Measurements from ENCODE around the gene MAD1L1. TPM values are rescaled to one million over a fixed set of nuclear protein-coding genes. Genes with fewer than 3 reads are reported as not detected.

The MAD1L1 gene
- polyA plus RNA-seq, 6 donors from 2014 or later, result 109 to 209 (median 158) TPM

- Mint-ChIP-seq H3K4me3 (no peak overlapping the region), H3K4me1 (peaks cover 19 to 41% (median 34%) of the 10 kb centered on the region in 3 donors)
Measured at GRCh38 chr7:2049782-2050510, 182.8 kb downstream of the MAD1L1 start.

DNA sequence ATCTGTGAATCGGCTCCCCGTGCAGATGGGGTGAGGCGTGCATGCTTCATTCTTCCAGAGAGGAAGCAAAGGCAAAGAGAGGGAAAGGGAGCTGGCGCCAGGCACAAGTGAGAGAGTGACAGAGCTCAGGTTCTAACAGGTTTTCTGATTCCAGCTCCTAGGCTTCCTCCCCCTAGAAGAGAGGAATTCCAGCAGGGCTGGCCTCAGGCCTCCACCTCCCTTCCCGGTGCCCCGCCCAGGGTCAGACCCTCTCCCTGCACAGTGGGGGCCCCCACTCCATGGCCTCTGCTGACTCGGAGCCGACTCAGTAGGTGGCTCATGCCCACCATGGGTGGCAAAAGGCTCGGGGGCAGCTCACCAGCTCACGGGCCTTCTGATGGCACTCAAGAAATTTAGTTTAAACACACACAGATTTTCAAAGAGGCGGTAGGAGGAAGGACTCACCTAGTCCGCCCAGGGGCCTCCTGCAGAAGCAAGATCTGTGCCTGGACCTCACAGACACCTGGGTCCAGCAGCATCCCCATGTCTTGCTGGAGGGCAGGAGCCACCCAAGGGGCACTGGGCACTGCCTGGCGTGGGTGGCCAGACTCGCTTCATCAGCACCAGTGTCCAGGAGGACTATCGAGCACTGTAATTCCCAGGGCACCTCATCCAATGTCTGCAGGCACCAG, 183.5 kb downstream of the MAD1L1 start:
- H3K27ac Mint-ChIP-seq, result peak overlapping the region in 2 of 6 donors; percentile 65 to 67
- H3K4me3 Mint-ChIP-seq, result no peak overlapping the region
- H3K27me3 Mint-ChIP-seq, result no peaks in the 10 kb centered on the region
- peaks cover 19 to 38% (median 34%) of the 10 kb centered on the region in 3 donors for H3K4me1 Mint-ChIP-seq
- ATAC-seq (ENCODE audit: low read depth in 2 of 2) (no peak), DNase-seq (no peak)
- H3K36me3 Mint-ChIP-seq, result no peaks in the 10 kb centered on the region
- H3K9me3 Mint-ChIP-seq, result no peaks in the 10 kb centered on the region

More at GRCh38 chr7:2049782-2050510, 182.8 kb downstream of the MAD1L1 start:
- Mint-ChIP-seq H3K27ac (peak overlapping the region in 2 of 6 donors; percentile 57 to 65), H3K9me3 (no peaks in the 10 kb centered on the region), H3K36me3 (no peaks in the 10 kb centered on the region), H3K27me3 (no peaks in the 10 kb centered on the region)
- ATAC-seq (ENCODE audit: low read depth in 2 of 2) (no peak), DNase-seq (no peak)

DNA sequence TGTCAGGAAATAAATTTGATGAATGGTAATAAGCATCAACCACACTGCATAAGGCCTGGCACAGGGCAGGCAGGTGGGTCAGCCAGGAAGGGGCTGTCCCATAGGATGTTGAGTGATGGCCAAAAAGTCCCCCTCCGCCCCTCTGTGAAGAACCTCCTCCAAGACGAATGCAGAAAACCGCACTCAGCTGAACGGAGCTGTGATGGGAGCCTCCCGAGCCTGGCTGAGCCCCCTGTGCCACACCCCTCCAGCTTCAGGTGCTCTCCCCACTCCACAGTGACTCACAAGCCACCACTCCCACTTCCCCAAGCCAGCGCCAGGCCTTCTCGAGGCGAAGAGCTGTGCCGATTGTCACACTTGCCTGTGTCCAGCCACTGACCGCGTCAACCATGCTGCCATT, 184.2 kb downstream of the MAD1L1 start:
- Mint-ChIP-seq H3K27ac (peak overlapping the region in 2 of 6 donors; percentile 70 to 76), H3K4me3 (peak overlapping the region in 1 of 8 donors; percentile 15), H3K27me3 (no peaks in the 10 kb centered on the region), H3K9me3 (no peaks in the 10 kb centered on the region), H3K36me3 (no peaks in the 10 kb centered on the region), H3K4me1 (peaks cover 19 to 38% (median 34%) of the 10 kb centered on the region in 3 donors)
- DNase-seq, result no peak
- no peak for ATAC-seq (ENCODE audit: low read depth in 2 of 2)

- ATAC-seq (ENCODE audit: low read depth in 2 of 2) (no peak), DNase-seq (no peak)
- H3K27ac Mint-ChIP-seq, result peak overlapping the region in 1 of 6 donors; percentile 87
- peaks cover 22 to 38% (median 34%) of the 10 kb centered on the region in 3 donors for H3K4me1 Mint-ChIP-seq
- H3K4me3 Mint-ChIP-seq, result no peak overlapping the region
- H3K36me3 Mint-ChIP-seq, result peaks cover 0 to 5% of the 10 kb centered on the region in 2 donors
- no peaks in the 10 kb centered on the region for H3K9me3 Mint-ChIP-seq
- no peaks in the 10 kb centered on the region for H3K27me3 Mint-ChIP-seq
Measured at GRCh38 chr7:2048006-2048405, 184.7 kb downstream of the MAD1L1 start.

DNA sequence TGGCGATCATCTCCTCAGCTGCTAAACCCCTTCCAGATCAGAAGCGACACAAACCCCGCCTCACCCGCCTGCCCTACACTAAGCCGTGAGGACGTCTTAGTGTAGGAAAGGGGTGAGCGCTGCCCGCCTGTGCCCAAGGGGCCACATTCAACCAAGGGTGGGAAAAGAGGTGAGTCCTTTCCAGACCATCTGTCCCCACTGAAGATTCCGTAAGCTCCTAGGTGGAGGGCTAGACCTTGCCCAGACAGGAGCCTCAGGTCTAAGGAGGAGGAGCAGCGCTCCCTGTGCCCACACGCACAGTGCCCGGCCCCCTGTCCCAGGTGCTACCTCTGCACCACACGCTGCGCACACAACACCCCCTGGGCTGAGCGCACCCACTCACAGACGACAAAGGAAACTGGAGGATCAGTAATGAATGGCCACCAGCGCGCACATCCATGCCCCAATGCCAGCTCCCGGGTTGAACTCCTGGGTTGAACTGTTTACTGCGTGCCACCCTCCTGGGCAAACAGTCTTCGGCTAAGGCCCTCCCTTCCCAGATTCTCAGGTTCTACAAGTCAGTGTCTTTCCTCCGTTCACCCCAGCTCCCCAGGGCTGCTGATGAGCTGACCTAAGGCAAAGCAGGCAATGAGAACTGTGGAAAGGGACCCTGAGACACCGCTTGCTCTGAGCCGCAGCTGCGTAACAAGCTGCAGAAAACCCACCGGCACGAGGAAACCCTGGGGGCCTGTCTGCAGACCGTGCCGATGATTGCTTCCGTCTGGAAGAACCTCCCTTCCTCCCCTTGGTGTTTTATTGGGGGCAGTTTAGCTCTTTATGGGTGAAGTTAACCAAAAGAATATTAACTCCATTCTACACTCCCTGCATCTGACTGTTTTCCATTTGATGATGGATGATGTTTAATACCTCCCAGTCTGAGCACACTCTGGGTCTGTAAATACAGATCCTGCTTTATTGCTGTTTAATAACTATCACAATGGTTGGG, 185.9 kb downstream of the MAD1L1 start:
- Mint-ChIP-seq H3K36me3 (peaks cover 0 to 7% of the 10 kb centered on the region in 2 donors), H3K4me1 (peaks cover 27 to 41% (median 40%) of the 10 kb centered on the region in 3 donors), H3K27ac (peak overlapping the region in 3 of 6 donors; percentile 54 to 82 (median 74))

DNA sequence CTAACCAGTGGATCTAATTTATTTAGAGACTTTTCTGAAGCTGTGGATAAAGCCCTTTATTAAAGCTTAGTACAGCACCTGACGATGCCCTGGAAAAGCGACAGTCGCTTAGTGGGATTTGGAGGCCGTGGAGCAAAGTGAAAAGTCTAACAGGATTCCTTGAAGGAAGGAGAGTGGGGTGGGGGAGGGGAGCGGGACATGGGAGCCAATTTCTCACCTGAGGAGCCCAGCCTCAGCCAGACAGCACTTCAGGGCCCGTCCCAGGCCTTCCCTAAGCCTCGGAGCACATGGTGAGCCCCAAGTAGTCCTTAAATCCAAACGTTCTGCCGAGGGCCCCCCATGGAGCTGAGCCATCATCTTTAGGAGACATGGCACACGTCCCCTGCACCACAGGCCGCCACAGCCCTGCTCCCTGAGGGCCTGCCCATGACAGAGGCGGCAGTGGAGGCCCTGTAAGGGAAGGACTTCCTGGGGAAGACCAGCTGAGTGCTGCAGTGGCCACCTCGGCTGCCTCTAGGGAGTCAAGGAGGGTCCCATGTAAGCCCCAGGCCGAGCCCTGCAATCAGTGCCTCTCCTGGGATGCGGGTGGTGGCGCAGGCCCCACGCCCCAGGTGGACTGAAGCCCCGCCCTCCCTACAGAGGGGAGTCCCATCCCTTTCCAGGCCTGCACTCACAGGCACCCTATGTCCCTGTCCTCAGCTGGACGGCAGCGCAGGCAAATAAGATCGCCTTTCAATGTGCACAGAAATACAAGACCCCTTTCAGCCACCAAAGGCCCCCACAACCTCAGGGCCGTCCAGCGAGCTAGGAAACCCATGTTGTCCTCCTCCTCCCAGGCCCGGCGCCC, 187.0 kb downstream of the MAD1L1 start:
- ATAC-seq (ENCODE audit: low read depth in 2 of 2) (no peak), DNase-seq (no peak)
- peak overlapping the region in 3 of 6 donors; percentile 20 to 73 (median 61) for H3K27ac Mint-ChIP-seq
- H3K4me3 Mint-ChIP-seq, result no peak overlapping the region
- peaks cover 38 to 51% (median 46%) of the 10 kb centered on the region in 3 donors for H3K4me1 Mint-ChIP-seq
- H3K9me3 Mint-ChIP-seq, result no peaks in the 10 kb centered on the region
- H3K36me3 Mint-ChIP-seq, result peaks cover 0 to 7% of the 10 kb centered on the region in 2 donors
- no peaks in the 10 kb centered on the region for H3K27me3 Mint-ChIP-seq

More for the DNA sequence above, 185.9 kb downstream of the MAD1L1 start:
- H3K27me3 Mint-ChIP-seq, result no peaks in the 10 kb centered on the region
- no peaks in the 10 kb centered on the region for H3K9me3 Mint-ChIP-seq
- H3K4me3 Mint-ChIP-seq, result no peak overlapping the region
- DNase-seq, result no peak
- no peak for ATAC-seq (ENCODE audit: low read depth in 2 of 2)

DNA sequence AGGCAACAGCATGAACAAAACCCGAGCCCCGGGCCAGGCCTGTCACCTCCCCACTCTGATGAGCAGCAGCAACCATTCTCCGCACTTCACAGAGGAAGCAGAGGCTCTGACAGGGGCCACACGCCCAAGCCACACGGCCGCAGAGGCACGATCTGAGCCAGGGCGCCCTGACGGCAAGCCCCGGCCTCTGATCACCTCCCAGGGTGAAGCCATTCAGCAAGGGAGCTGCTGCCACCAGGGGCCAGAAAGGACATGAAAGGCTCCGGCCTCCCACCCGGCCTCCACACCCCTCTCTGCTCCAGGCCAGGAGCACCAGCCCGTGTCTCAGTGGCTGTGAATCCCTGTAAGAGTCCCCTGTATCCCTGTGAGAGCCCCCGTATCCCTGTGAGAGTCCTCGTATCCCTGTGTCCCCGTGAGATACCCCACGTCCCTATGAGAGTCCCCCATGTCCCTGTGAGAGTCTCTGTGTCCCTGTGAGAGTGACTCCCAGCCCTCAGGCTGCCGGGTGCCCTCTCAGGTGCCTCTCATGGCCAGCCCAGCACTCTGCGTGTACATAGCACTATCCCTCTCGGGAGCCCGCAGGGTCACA, 187.8 kb downstream of the MAD1L1 start:
- H3K4me3 Mint-ChIP-seq, result no peak overlapping the region
- ATAC-seq (ENCODE audit: low read depth in 2 of 2), result peak in 1 of 2 donors; percentile 28
- H3K36me3 Mint-ChIP-seq, result peaks cover 0 to 7% of the 10 kb centered on the region in 2 donors
- H3K27ac Mint-ChIP-seq, result peak overlapping the region in 5 of 6 donors; percentile 30 to 88 (median 73)
- H3K4me1 Mint-ChIP-seq, result peaks cover 46 to 59% (median 54%) of the 10 kb centered on the region in 3 donors
- DNase-seq, result no peak
- no peaks in the 10 kb centered on the region for H3K27me3 Mint-ChIP-seq
- no peaks in the 10 kb centered on the region for H3K9me3 Mint-ChIP-seq

DNA sequence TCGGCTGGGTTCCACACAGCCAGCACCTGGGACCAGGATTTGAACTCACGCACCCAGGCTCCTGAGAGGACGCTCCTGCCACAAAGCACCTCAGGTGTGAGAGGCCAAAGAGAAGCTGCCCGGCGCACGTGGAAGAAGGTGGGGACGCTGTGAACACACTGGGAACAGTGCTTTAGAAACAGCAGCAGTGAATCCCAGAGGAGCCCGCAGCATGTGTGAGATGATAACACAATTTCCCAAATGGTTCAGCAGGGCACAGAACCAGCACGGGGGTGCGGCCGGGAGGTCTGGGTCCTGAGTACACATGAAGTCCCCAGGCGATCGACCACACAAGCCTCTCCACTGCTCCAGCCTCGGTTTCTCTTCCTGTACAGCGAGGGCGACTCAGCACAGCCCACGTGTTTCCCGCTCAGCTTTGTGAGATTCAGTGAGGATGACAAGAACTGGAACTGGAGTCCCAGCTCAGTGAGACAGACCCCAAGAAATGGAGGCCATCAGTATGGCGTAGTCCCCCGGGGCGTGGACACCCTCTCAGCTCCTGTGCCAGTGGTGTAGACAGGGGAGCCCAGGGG, 188.3 kb downstream of the MAD1L1 start:
- no peak for DNase-seq
- no peaks in the 10 kb centered on the region for H3K27me3 Mint-ChIP-seq
- ATAC-seq (ENCODE audit: low read depth in 2 of 2), result no peak
- H3K4me1 Mint-ChIP-seq, result peaks cover 51 to 61% (median 60%) of the 10 kb centered on the region in 3 donors
- no peak overlapping the region for H3K4me3 Mint-ChIP-seq
- no peak overlapping the region for H3K27ac Mint-ChIP-seq
- H3K9me3 Mint-ChIP-seq, result no peaks in the 10 kb centered on the region
- H3K36me3 Mint-ChIP-seq, result peaks cover 0 to 7% of the 10 kb centered on the region in 2 donors

DNA sequence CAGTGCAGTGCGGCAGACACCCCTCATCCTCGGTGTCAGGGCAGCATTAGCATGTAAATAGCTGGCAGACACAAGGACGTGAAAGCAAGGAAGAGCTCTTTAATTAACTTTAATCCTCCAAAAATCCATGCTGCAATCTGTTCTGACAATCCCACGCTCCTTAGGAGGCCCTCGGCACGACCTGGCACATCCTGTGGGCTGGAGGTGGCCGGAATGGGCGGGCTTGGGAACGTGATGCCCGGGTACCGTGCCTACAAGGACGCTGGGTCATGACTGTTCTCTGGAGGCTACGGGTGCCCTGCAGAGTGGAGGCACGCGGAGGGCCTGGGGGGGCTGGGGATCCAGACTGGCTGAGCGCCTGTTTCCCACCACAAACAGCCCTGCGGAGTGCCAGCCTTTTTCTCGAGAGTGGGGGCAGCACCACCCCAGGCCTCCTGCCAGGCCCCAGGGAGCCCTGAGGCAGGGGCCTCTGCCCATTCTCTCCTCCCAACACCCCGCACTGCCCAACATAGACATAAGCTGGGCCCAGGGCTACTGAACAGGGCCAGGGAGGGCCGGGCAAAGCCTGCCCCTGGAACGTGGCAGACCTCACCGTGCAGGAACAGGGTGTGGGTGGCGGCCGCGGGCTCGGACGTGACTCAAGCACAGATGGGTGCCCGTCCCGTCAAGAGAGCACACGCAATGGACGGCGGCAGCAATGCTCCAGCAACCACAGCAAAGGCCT, 189.3 kb downstream of the MAD1L1 start:
- ATAC-seq (ENCODE audit: low read depth in 2 of 2), result no peak
- H3K27ac Mint-ChIP-seq, result peak overlapping the region in 2 of 6 donors; percentile 53 to 76

GRCh38 chr7:2042650-2043049, 190.1 kb downstream of the MAD1L1 start:
- H3K27me3 Mint-ChIP-seq, result no peaks in the 10 kb centered on the region
- H3K9me3 Mint-ChIP-seq, result no peaks in the 10 kb centered on the region
- H3K4me3 Mint-ChIP-seq, result peak overlapping the region in 1 of 8 donors; percentile 66
- no peak for ATAC-seq (ENCODE audit: low read depth in 2 of 2)
- peak overlapping the region in 2 of 6 donors; percentile 39 to 81 for H3K27ac Mint-ChIP-seq
- peaks cover 0 to 7% of the 10 kb centered on the region in 2 donors for H3K36me3 Mint-ChIP-seq
- no peak for DNase-seq
- peaks cover 57 to 62% (median 59%) of the 10 kb centered on the region in 3 donors for H3K4me1 Mint-ChIP-seq

More for the DNA sequence above, 189.3 kb downstream of the MAD1L1 start:
- no peak for DNase-seq
- H3K4me1 Mint-ChIP-seq, result peaks cover 54 to 62% (median 61%) of the 10 kb centered on the region in 3 donors
- H3K9me3 Mint-ChIP-seq, result no peaks in the 10 kb centered on the region
- no peak overlapping the region for H3K4me3 Mint-ChIP-seq
- H3K36me3 Mint-ChIP-seq, result peaks cover 0 to 7% of the 10 kb centered on the region in 2 donors
- H3K27me3 Mint-ChIP-seq, result no peaks in the 10 kb centered on the region

Data from naive B cell (primary cell).